Dendritic cell treated with granulocyte-macrophage colony-stimulating factor and Interleukin-4, amounts not matched to agents 40 ng/mL and 50 ng/mL, for 4 days (primary cell): ENCODE measurements around the gene YJEFN3.

ENCODE experiments used
- H3K27ac Mint-ChIP-seq: one replicate; pipeline ENCODE4 v1.8.0; 2022; ENCODE audit warnings: mild to moderate bottlenecking, mixed read lengths
- H3K27me3 Mint-ChIP-seq: one replicate; pipeline ENCODE4 v1.8.0; 2022; ENCODE audit warnings: mild to moderate bottlenecking, mixed read lengths
- H3K36me3 Mint-ChIP-seq: one replicate; pipeline ENCODE4 v1.8.0; 2022; ENCODE audit warnings: low read depth, mixed read lengths
- H3K4me1 Mint-ChIP-seq: one replicate; pipeline ENCODE4 v1.8.0; 2022; ENCODE audit warnings: low read depth, mixed read lengths
- H3K4me3 Mint-ChIP-seq: one replicate; pipeline ENCODE4 v1.8.0; 2022; ENCODE audit warnings: mild to moderate bottlenecking, moderate library complexity, mixed read lengths
- H3K9me3 Mint-ChIP-seq: one replicate; pipeline ENCODE4 v1.8.0; 2022; ENCODE audit warnings: mixed read lengths
- intact Hi-C: fragments of 100-400 bp; cut with micrococcal nuclease; formaldehyde crosslinking; loops from one replicate; pipeline ENCODE4 v1.15.0; 2022

Gene YJEFN3

GRCh38 chr19:19524053-19524452 lies 4.7 kb upstream of the YJEFN3 start:
- H3K4me3 Mint-ChIP-seq: no peak overlapping the region
- peaks cover 90% of the 10 kb centered on the region for H3K36me3 Mint-ChIP-seq
- intact Hi-C loops: no loop called here
- H3K27me3 Mint-ChIP-seq: no peaks in the 10 kb centered on the region
- no peak overlapping the region for H3K27ac Mint-ChIP-seq
- no peaks in the 10 kb centered on the region for H3K9me3 Mint-ChIP-seq
- peaks cover 21% of the 10 kb centered on the region for H3K4me1 Mint-ChIP-seq

- peaks cover 85% of the 10 kb centered on the region for H3K36me3 Mint-ChIP-seq
- no peak overlapping the region for H3K27ac Mint-ChIP-seq
- no peaks in the 10 kb centered on the region for H3K9me3 Mint-ChIP-seq
Measured at GRCh38 chr19:19525611-19526380, 2.9 kb upstream of the YJEFN3 start.

GRCh38 chr19:19526581-19527370 lies 1.9 kb upstream of the YJEFN3 start:
- H3K27ac Mint-ChIP-seq: no peak overlapping the region
- intact Hi-C loops: no loop called here
- no peak overlapping the region for H3K4me3 Mint-ChIP-seq
- peaks cover 12% of the 10 kb centered on the region for H3K4me1 Mint-ChIP-seq
- peaks cover 79% of the 10 kb centered on the region for H3K36me3 Mint-ChIP-seq
- H3K27me3 Mint-ChIP-seq: no peaks in the 10 kb centered on the region
- no peaks in the 10 kb centered on the region for H3K9me3 Mint-ChIP-seq

More at GRCh38 chr19:19525611-19526380, 2.9 kb upstream of the YJEFN3 start:
- Mint-ChIP-seq H3K4me3 (no peak overlapping the region), H3K4me1 (peaks cover 13% of the 10 kb centered on the region), H3K27me3 (no peaks in the 10 kb centered on the region)
- intact Hi-C loops: no loop called here

GRCh38 chr19:19527371-19527656 lies 1.4 kb upstream of the YJEFN3 start:
- intact Hi-C loops: no loop called here
- no peak overlapping the region for H3K4me3 Mint-ChIP-seq
- peaks cover 82% of the 10 kb centered on the region for H3K36me3 Mint-ChIP-seq
- no peaks in the 10 kb centered on the region for H3K9me3 Mint-ChIP-seq
- H3K4me1 Mint-ChIP-seq: peaks cover 17% of the 10 kb centered on the region
- no peaks in the 10 kb centered on the region for H3K27me3 Mint-ChIP-seq
- no peak overlapping the region for H3K27ac Mint-ChIP-seq

GRCh38 chr19:19527674-19528625 lies 761 bp upstream of the YJEFN3 start:
- Mint-ChIP-seq H3K27ac (no peak overlapping the region), H3K36me3 (peaks cover 77% of the 10 kb centered on the region), H3K9me3 (no peaks in the 10 kb centered on the region), H3K27me3 (no peaks in the 10 kb centered on the region), H3K4me3 (no peak overlapping the region), H3K4me1 (peaks cover 17% of the 10 kb centered on the region)
- intact Hi-C loops: no loop called here

- Mint-ChIP-seq H3K27ac (no peak overlapping the region), H3K9me3 (no peaks in the 10 kb centered on the region), H3K4me3 (no peak overlapping the region), H3K36me3 (peaks cover 61% of the 10 kb centered on the region), H3K27me3 (no peaks in the 10 kb centered on the region), H3K4me1 (peaks cover 17% of the 10 kb centered on the region)
- intact Hi-C loops: no loop called here
Measured at GRCh38 chr19:19529783-19530422, 1.2 kb downstream of the YJEFN3 start.

- H3K9me3 Mint-ChIP-seq: no peaks in the 10 kb centered on the region
- intact Hi-C loops: no loop called here
- H3K36me3 Mint-ChIP-seq: peaks cover 60% of the 10 kb centered on the region
Measured at GRCh38 chr19:19530423-19530804, 1.7 kb downstream of the YJEFN3 start.

GRCh38 chr19:19530889-19531288 lies 2.2 kb downstream of the YJEFN3 start:
- no peak overlapping the region for H3K4me3 Mint-ChIP-seq
- no peaks in the 10 kb centered on the region for H3K9me3 Mint-ChIP-seq
- H3K4me1 Mint-ChIP-seq: peaks cover 17% of the 10 kb centered on the region
- H3K27ac Mint-ChIP-seq: no peak overlapping the region
- peaks cover 63% of the 10 kb centered on the region for H3K36me3 Mint-ChIP-seq
- no peaks in the 10 kb centered on the region for H3K27me3 Mint-ChIP-seq
- intact Hi-C loops: no loop called here

More at GRCh38 chr19:19530423-19530804, 1.7 kb downstream of the YJEFN3 start:
- no peaks in the 10 kb centered on the region for H3K27me3 Mint-ChIP-seq
- no peak overlapping the region for H3K27ac Mint-ChIP-seq
- no peak overlapping the region for H3K4me3 Mint-ChIP-seq
- peaks cover 17% of the 10 kb centered on the region for H3K4me1 Mint-ChIP-seq

- peaks cover 17% of the 10 kb centered on the region for H3K4me1 Mint-ChIP-seq
- H3K27me3 Mint-ChIP-seq: peaks cover 13% of the 10 kb centered on the region
- intact Hi-C loops: loop anchor here (1.0 kb wide), 1 partner anchor 111 kb away; the partner anchor contains the start of gene GMIP
- no peaks in the 10 kb centered on the region for H3K9me3 Mint-ChIP-seq
- peak overlapping the region; percentile 19 for H3K4me3 Mint-ChIP-seq
- H3K27ac Mint-ChIP-seq: no peak overlapping the region
- H3K36me3 Mint-ChIP-seq: peaks cover 52% of the 10 kb centered on the region
Measured at GRCh38 chr19:19531951-19532805, 3.5 kb downstream of the YJEFN3 start.

- peaks cover 23% of the 10 kb centered on the region for H3K4me1 Mint-ChIP-seq
- no peak overlapping the region for H3K27ac Mint-ChIP-seq
- peaks cover 21% of the 10 kb centered on the region for H3K27me3 Mint-ChIP-seq
- no peaks in the 10 kb centered on the region for H3K9me3 Mint-ChIP-seq
- intact Hi-C loops: loop anchor here (1.0 kb wide), 1 partner anchor 110 kb away; the partner anchor contains the start of gene GMIP
- H3K36me3 Mint-ChIP-seq: peaks cover 43% of the 10 kb centered on the region
- no peak overlapping the region for H3K4me3 Mint-ChIP-seq
Measured at GRCh38 chr19:19532806-19533701, 4.3 kb downstream of the YJEFN3 start.

GRCh38 chr19:19533841-19534240 lies 5.1 kb downstream of the YJEFN3 start:
- peaks cover 29% of the 10 kb centered on the region for H3K4me1 Mint-ChIP-seq
- H3K27ac Mint-ChIP-seq: no peak overlapping the region
- peaks cover 35% of the 10 kb centered on the region for H3K36me3 Mint-ChIP-seq
- peaks cover 28% of the 10 kb centered on the region for H3K27me3 Mint-ChIP-seq
- H3K9me3 Mint-ChIP-seq: no peaks in the 10 kb centered on the region
- intact Hi-C loops: no loop called here
- no peak overlapping the region for H3K4me3 Mint-ChIP-seq
